Fibroblast of lung (primary cell): ENCODE data around the gene TMEM175. TPM values are rescaled to one million over a fixed set of nuclear protein-coding genes. Genes with fewer than 3 reads are reported as not detected.
A peak's percentile ranks its signal among the peaks of the same experiment; 100 is the strongest.

Experiments used
- DNase-seq, 2 donors: peaks; one replicate each; pipeline versions ENCODE4 v3.0.0 to v3.0.0-alpha.2; 2010; ENCODE audit warnings: low read depth in 2 of 2
- H2AFZ ChIP-seq: 2 replicates; pipeline ENCODE4 v1.5.1; 2012; ENCODE audit warnings: low read length, control low read depth, inconsistent platforms
- H3K27ac ChIP-seq: 2 replicates; pipeline ENCODE4 v1.5.1; 2011; ENCODE audit warnings: low read length, control low read depth; ENCODE audit not compliant: insufficient read depth
- H3K27me3 ChIP-seq: 2 replicates; pipeline ENCODE4 v1.5.1; 2011; ENCODE audit warnings: mild to moderate bottlenecking, low read length; ENCODE audit not compliant: control insufficient read depth, insufficient read depth
- H3K36me3 ChIP-seq: 2 replicates; pipeline ENCODE4 v1.5.1; 2011; ENCODE audit warnings: low read length; ENCODE audit not compliant: control insufficient read depth, insufficient read depth
- H3K4me1 ChIP-seq: 2 replicates; pipeline ENCODE4 v1.5.1; 2011; ENCODE audit warnings: low read length; ENCODE audit not compliant: control insufficient read depth, insufficient read depth; ENCODE audit errors: extremely low read depth
- H3K4me2 ChIP-seq: 2 replicates; pipeline ENCODE4 v1.5.1; 2011; ENCODE audit warnings: low read length, control low read depth; ENCODE audit not compliant: insufficient read depth; ENCODE audit errors: extremely low read depth
- H3K4me3 ChIP-seq, 4 experiments: fragments of 200-600 bp in 1 of 4; sonication (generic) in 1 of 4; replicated peaks in 1 of 4; 2 replicates each; pipeline ENCODE4 v1.5.1; 2011 to 2016; ENCODE audit warnings: low read length in 4 of 4, low read depth in 3 of 4, mild to moderate bottlenecking in 3 of 4, control low read depth in 2 of 4, inconsistent platforms in 1 of 4, mixed read lengths in 1 of 4; ENCODE audit not compliant: insufficient read depth in 1 of 4; ENCODE audit errors: control extremely low read depth in 1 of 4
- H3K79me2 ChIP-seq: 2 replicates; pipeline ENCODE4 v1.5.1; 2012; ENCODE audit warnings: mild to moderate bottlenecking, low read length, inconsistent platforms; ENCODE audit not compliant: control insufficient read depth, insufficient read depth
- H3K9ac ChIP-seq: 2 replicates; pipeline ENCODE4 v1.5.1; 2011; ENCODE audit warnings: mild to moderate bottlenecking, low read length, control low read depth; ENCODE audit not compliant: insufficient read depth
- H3K9me3 ChIP-seq: 2 replicates; pipeline ENCODE4 v1.5.1; 2012; ENCODE audit warnings: low read depth, low read length; ENCODE audit not compliant: control insufficient read depth, insufficient read depth
- H4K20me1 ChIP-seq: 2 replicates; pipeline ENCODE4 v1.5.1; 2011; ENCODE audit warnings: low read length; ENCODE audit not compliant: control insufficient read depth, insufficient read depth; ENCODE audit errors: extremely low read depth
- CTCF ChIP-seq, 2 donors: IDR thresholded peaks in 1 of 2; conservative IDR thresholded peaks in 1 of 2; 1 replicate in 1 of 2; 2 replicates in 1 of 2; pipeline ENCODE4 v1.5.1; 2011 to 2012; ENCODE audit warnings: low read length in 2 of 2, control low read depth in 1 of 2, inconsistent platforms in 1 of 2, low read depth in 1 of 2, mild to moderate bottlenecking in 1 of 2
- EZH2 ChIP-seq: IDR thresholded peaks from 2 replicates; pipeline ENCODE4 v1.5.1; 2012; ENCODE audit warnings: low read length, control low read depth, mild to moderate bottlenecking; ENCODE audit errors: missing control alignments
- polyA plus RNA-seq, 2 donors: library from polyadenylated mRNA; depleted of rRNA in 1 of 2; stranded (reverse) in 1 of 2; unstranded in 1 of 2; fragments of >200 nt; gene quantifications; 2 replicates each; pipeline ENCODE4 v1.2.1, GENCODE V29; 2011 to 2012; ENCODE audit warnings: missing spikeins in 1 of 2
- total RNA-seq: library from RNA; depleted of rRNA; stranded (reverse); fragments of >200 nt; gene quantifications from 2 replicates; pipeline ENCODE4 v1.2.1, GENCODE V29; 2014

TMEM175 gene
- total and polyA plus RNA-seq, 2 donors (not counting 1 experiment from before 2014, with no cell fraction given) = 16.3 to 23.9 TPM

GRCh38 chr4:913280-913618 lies 19.0 kb upstream of the TMEM175 start:
- H3K79me2 ChIP-seq = peaks cover 37% of the 10 kb centered on the region
- no peaks in the 10 kb centered on the region for H3K4me1 ChIP-seq
- H4K20me1 ChIP-seq = no peaks in the 10 kb centered on the region
- H3K27ac ChIP-seq = no peak overlapping the region
- H2AFZ ChIP-seq = no peak overlapping the region
- no peaks in the 10 kb centered on the region for H3K27me3 ChIP-seq
- no peak overlapping the region for H3K9ac ChIP-seq
- H3K4me3 ChIP-seq = no peak overlapping the region
- H3K9me3 ChIP-seq = no peaks in the 10 kb centered on the region
- no peak overlapping the region for H3K4me2 ChIP-seq
- TF ChIP-seq EZH2 (no peak), CTCF (conservative IDR thresholded peaks at IDR 0.05 in 1 of 2, IDR thresholded peaks at IDR 0.05 in 1 of 2; ENCODE audit: low read depth in 1 of 2, low read length in 2 of 2) (no peak)
- no peak for DNase-seq
- peaks cover 4% of the 10 kb centered on the region for H3K36me3 ChIP-seq

GRCh38 chr4:914531-914930 lies 17.7 kb upstream of the TMEM175 start:
- no peak overlapping the region for H2AFZ ChIP-seq
- DNase-seq = no peak
- H3K4me1 ChIP-seq = no peaks in the 10 kb centered on the region
- H3K27ac ChIP-seq = no peak overlapping the region
- H3K79me2 ChIP-seq = peaks cover 45% of the 10 kb centered on the region
- peaks cover 4% of the 10 kb centered on the region for H3K36me3 ChIP-seq
- no peak overlapping the region for H3K4me2 ChIP-seq
- H3K4me3 ChIP-seq = no peak overlapping the region
- H3K27me3 ChIP-seq = no peaks in the 10 kb centered on the region
- no peak for TF ChIP-seq EZH2
- TF ChIP-seq CTCF (conservative IDR thresholded peaks at IDR 0.05 in 1 of 2, IDR thresholded peaks at IDR 0.05 in 1 of 2; ENCODE audit: low read depth in 1 of 2, low read length in 2 of 2) = no peak
- H3K9me3 ChIP-seq = no peaks in the 10 kb centered on the region
- no peaks in the 10 kb centered on the region for H4K20me1 ChIP-seq
- no peak overlapping the region for H3K9ac ChIP-seq

GRCh38 chr4:915041-915474 lies 17.2 kb upstream of the TMEM175 start:
- peaks cover 4% of the 10 kb centered on the region for H3K36me3 ChIP-seq
- H3K9ac ChIP-seq = no peak overlapping the region
- no peaks in the 10 kb centered on the region for H3K27me3 ChIP-seq
- H3K79me2 ChIP-seq = peaks cover 50% of the 10 kb centered on the region
- no peaks in the 10 kb centered on the region for H4K20me1 ChIP-seq
- peak overlapping the region; percentile 15 for H3K4me2 ChIP-seq
- H3K27ac ChIP-seq = no peak overlapping the region
- H3K4me1 ChIP-seq = no peaks in the 10 kb centered on the region
- no peak overlapping the region for H2AFZ ChIP-seq
- H3K9me3 ChIP-seq = no peaks in the 10 kb centered on the region
- no peak for DNase-seq
- TF ChIP-seq CTCF (conservative IDR thresholded peaks at IDR 0.05 in 1 of 2, IDR thresholded peaks at IDR 0.05 in 1 of 2; ENCODE audit: low read depth in 1 of 2, low read length in 2 of 2) = no peak
- no peak for TF ChIP-seq EZH2
- H3K4me3 ChIP-seq = no peak overlapping the region
